NCI-H2196 (cell line): ENCODE data around the gene U2AF1L4.
A peak's percentile ranks its signal among the peaks of the same experiment; 100 is the strongest.

Experiments
- DNase-seq: peaks from one replicate; lab custom pipeline; 2025; ENCODE audit not compliant: unreplicated experiment; lab: John Stamatoyannopoulos, UW

Gene U2AF1L4

GRCh38 chr19:35714601-35715354 is 30.4 kb downstream of the U2AF1L4 start:
- peak; percentile 17 for DNase-seq

GRCh38 chr19:35713904-35714495 is 31.2 kb downstream of the U2AF1L4 start:
- no peak for DNase-seq

- no peak for DNase-seq
Measured at GRCh38 chr19:35713506-35713850, 31.7 kb downstream of the U2AF1L4 start.

- DNase-seq, result no peak
Measured at GRCh38 chr19:35712567-35713505, 32.4 kb downstream of the U2AF1L4 start.

- DNase-seq, result no peak
Measured at GRCh38 chr19:35710784-35711723, 34.2 kb downstream of the U2AF1L4 start.

GRCh38 chr19:35708391-35708790 is 36.8 kb downstream of the U2AF1L4 start:
- DNase-seq, result no peak

GRCh38 chr19:35704218-35704617 is 41.0 kb downstream of the U2AF1L4 start, which contains the start of gene ZBTB32:
ZBTB32 (plus strand) TSS chr19:35704558; CDS start chr19:35714627, 10,069 bp downstream.
- no peak for DNase-seq

GRCh38 chr19:35703343-35703742 is 41.9 kb downstream of the U2AF1L4 start:
- DNase-seq, result peak; percentile 63

GRCh38 chr19:35702223-35703012 is 42.8 kb downstream of the U2AF1L4 start:
- DNase-seq, result peak; percentile 98

GRCh38 chr19:35696835-35697234 is 48.4 kb downstream of the U2AF1L4 start:
- no peak for DNase-seq

- DNase-seq, result no peak
Measured at GRCh38 chr19:35695895-35696422, 49.3 kb downstream of the U2AF1L4 start.

- DNase-seq, result peak; percentile 91
Measured at GRCh38 chr19:35693835-35694599, 51.2 kb downstream of the U2AF1L4 start.

GRCh38 chr19:35693422-35693821 is 51.8 kb downstream of the U2AF1L4 start:
- DNase-seq, result no peak
